COLO668 (cell line): ENCODE results near the gene ARVCF.

Source experiments
- DNase-seq: peaks from one replicate; lab custom pipeline; 2025; ENCODE audit not compliant: unreplicated experiment; lab: John Stamatoyannopoulos, UW

ARVCF gene

DNA sequence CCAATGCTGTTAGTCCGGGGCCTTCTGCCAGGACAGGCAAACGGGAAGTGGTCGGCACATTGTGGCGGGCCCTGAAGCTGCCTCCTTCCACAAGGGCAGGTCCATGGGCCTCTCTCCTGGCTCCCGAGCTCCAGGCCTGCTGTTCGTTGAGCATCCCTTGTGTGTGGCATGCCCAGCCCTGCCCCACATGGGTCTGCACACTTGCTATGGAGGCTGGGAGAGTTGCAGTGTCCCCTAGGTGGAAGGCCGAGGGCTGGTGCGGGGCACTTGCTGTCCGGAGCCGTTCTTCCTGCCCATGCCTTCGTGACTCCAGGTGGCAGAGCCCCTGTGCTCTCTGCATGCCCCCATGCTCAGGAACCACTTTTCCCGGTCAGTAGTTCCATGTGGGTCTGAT lies 37.4 kb upstream of the ARVCF start:
- no peak for DNase-seq

DNA sequence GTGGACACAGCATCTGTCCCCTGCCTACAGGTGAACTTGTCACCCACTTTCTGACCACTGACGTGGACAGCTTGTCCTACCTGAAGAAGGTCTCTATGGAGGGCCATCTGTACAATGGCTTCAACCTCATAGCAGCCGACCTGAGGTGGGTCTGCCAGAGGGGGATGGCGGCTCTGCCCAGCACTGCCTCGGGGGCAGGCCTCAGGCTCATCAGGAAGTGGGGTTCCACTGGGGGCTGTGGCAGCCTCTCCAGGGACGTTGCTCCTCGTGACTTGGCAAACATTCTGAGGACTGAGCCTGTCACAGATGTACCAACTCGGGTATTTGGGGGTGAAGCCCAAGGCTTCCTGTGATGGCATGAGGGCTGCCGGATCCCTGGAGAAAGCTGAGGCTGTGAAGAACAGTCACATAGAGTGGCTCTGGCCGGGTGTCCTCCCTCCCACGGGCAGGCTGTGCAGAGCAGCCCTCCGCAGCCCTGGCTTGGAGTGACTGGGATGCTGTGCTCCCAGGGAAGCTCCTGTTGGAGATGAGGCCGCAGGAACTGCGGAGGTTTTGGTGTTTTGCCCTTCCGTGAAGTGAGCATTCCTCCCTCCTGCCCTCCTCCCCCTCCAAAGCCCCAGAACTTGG lies 36.9 kb upstream of the ARVCF start:
- DNase-seq, result no peak

DNA sequence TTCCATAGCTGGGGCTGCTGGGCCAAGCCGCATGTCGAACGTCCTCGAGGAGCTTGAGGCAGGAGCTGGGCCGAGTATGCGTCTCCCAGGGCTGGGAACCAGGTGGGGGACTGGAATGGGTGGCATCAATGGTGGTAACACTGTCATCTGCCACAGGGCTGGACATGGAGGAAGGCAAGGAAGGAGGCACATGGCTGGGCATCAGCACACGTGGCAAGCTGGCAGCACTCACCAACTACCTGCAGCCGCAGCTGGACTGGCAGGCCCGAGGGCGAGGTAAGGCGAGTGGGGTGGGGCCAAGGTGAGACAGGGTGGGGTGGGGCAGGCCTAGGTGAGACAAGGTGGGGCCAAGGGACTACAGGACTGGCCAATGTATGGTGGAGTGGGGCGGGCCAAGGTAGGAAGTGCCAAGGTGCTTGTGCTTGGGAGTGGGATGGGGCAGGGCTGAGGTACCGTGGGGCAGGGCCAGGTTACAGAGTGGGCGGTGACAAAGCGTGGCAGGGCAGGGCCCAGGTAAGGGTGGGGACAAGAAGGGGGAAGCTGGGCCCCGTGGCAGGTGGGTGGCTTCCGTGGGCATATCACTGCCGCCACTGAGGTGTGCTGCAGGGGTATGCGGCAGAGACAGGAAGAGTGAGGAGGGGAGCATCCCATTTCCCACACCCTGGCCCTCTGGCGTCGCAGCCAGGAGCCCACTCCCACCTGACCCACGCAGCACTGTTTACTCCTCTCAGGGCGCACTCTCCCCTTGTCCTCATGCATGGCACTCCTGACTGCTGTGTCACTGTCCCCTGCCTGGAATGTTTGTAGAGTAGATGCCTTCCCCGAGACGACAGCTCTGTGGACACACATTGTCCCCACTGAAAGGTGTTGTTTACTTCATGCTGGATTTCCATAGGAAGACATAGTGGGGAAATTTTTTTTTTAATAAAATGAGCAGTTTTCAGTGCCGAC lies 36.0 kb upstream of the ARVCF start:
- DNase-seq, result no peak

DNA sequence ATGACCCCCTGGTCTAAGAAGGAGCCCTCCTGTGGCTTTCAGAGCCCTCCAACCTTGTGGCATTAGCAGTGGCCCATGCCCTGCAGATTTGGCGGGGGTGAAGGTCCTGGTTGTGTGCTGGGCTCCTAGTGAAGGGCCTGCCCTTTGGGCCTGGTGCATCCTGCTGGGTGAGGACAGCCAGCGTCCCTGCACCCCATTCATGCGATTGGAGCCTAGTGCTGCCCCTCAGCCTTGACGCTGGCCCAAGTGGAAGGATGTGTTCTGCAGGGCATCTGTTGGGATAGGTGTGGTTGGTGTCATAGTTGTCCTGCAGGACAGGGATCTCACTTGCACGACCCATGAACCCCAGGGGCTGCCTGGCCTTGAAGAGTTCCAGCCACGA lies 35.3 kb upstream of the ARVCF start:
- DNase-seq, result no peak

DNA sequence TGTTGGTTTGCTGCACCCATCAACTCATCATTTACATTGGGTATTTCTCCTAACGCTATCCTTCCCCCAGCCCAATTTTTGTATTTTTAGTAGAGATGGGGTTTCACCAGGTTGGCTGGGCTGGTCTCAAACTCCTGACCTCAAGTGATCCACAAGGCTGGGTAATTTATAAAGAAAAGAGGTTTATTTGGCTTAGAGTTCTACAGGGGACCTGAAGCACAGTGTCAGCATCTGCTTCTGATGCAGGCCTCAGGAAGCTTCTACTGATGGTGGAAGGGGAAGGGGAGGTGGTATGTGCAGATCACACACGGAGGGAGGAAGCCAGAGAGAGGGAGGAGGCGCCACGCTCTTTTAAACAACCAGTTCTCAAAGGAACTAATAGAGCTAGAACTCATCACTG lies 30.1 kb upstream of the ARVCF start:
- DNase-seq, result no peak

DNA sequence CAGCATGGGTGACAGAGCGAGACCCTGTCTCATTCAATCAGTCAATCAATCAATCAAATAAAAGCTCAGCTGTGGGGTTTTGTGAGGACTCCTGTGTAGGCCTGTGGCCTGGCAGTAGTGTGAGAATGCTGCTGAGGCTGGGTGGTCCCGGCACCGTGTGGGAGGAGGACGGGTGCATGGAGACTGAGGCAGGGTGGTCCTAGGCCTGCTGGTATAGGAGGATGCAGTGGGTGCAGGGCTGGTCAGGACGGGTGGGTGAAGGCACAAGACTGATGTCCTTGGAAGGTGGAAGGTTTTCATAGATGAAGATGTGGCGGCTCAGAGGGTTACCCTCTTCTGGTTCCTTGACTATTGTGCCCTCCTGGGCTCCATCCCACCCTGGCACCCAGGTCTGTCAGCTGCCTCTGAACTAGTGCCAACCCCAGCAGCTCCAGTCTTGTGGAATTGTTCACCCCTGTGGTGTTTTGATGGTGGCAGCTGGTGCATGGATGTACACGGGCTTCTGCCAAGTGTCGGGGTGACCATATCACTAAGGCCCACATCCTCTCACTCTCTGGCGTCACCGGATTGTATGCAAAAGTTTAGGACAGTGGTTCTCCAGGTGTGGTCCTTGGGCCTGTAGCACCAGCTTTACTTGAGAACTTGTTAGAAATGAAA lies 28.0 kb upstream of the ARVCF start:
- no peak for DNase-seq

DNA sequence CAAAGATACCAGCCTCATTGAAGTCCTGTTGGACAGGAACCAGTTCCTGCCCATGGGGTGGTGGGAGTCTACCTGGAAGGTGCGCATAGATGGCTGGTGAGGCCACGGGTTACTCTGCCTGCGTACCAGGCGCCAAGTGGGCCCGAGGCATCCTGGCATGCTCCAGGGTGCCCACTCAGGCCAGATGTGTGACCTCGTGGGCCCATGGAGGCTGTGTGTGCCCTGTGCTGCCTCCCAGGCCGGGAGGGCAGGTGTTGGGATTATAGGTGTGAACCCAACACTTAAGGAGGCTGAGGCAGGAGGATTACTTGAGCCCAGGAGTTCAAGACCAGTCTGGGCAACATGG lies 27.3 kb upstream of the ARVCF start:
- DNase-seq, result no peak

DNA sequence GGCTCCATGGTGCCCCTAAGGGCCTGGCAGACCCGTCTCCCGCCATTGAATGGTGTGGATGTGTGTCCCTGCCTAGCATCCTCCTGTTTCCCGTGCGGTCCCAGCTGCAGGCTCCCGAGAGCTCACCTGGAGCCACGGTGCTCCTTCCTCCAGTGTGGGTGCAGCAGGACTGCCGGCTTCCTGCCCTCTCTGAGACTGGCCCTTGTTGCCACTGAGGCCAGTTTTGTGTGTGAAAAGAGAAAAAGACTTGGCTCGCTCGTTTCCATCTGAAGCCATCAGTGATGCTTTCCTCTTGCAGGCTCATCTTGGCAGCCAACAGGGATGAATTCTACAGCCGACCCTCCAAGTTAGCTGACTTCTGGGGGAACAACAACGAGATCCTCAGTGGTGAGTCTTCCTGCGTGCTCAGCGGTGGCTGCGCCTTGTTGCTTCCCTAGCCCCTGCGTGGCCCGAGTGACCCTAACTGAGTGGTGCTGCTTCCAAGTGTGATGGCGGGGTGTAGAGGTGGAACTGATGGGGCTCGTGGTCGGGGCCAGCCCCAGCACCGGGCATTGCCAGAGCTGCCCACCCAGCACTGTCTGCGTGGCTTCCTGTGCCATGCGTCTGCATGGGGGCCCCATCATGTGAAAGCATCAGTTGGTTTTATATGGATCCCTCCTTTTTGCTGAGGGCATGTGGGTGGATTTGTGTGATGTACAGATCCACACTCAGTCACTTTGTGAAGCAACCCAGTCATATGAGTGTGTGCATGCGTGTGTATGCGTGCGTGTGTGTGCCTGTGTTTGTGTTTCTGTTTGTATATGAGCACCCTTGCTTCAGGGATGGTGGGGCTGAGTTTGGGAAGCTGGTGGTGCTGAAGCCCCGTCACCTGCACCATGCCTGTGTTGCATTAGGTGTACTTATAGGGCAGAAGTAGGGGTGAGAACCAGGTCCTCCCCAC lies 26.7 kb upstream of the ARVCF start:
- DNase-seq, result no peak

DNA sequence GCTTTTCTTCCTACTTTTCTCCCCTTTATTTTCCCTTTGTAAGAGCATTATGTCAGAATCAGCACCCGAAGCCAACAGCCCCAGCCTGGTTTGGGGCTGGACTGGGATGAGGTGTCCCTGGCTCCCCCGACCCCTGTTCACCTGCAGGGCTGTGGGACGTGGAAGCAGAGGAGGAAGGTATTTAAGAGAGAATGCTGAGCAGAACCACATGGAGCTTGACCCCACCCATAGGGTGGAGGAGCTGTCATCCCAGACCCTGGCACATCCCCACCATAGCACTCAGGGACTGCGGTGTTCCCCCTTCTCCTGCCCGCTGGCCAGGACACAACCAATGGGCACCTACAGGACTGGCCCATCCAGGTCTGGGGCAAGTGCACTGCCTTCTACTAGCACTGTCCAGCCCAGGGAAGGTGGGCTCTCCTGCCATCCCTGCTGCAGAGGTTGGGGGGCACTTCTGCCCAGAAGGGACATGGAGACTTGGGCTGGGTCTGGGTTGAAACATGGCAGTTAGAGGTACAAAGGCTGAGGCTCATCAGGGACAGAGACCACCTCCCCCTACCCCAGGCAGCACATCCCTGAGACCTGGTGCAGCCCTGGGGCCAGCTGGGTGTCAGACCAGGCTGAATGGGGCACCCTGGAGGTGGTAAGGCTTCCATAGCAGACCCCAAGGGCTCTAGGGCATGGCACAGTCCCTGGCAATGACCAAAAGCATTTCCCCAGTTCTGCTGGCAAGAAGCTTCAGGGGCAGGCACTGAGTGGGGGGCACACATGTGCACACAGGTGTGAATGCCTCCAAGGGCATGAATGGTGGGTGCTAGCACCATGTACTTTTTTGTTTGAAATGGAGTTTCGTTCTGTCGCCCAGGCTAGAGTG lies 23.9 kb upstream of the ARVCF start:
- DNase-seq, result no peak

DNA sequence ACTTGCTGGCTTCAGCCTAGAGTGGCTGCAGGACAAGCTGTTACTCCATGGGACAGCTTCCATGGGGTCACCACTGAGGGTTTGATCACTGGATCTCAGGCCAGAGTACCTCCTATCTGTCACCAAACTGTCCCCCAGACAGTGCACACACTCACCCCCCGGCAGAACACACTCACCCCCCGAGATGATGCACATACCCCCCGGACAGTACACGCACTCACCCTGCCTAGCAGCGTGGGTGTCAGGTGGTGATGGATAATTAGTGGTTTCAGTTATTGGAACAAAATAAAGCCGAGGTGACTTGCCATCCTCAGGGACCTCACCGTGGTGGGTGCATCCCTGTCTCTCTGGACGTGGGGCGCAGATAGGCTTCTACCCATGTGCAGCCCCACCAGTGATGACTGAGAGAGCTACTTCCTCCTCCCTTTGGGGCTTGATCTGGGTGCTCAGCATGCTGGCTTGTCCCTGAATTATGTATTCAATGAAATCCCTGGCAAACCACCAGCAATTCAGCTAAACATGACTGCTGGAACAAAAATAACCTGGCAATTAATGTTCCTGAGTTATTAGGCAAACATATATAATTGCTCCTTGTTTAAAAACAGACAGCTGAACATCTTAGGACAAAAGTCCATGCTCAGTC lies 23.2 kb upstream of the ARVCF start:
- no peak for DNase-seq

DNA sequence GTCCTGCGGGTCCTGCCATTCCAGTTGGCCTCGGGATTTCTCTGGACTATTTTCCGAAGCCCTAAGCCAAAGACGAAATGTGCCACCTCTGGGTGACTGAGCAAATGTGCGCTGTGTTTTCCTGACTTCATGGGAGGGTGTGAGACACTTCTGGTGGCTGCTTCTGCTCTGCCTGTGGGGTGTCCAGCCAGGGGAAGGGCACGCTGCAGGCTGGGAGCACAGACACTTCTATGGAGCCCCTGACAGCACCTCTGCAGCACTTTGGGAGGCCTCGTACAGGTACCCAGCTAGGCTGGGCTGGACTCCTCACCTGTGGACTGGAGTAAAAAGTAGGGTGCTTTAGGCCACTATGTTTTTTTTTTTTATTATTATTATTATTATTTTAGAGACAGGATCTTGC lies 22.0 kb upstream of the ARVCF start:
- DNase-seq, result no peak

DNA sequence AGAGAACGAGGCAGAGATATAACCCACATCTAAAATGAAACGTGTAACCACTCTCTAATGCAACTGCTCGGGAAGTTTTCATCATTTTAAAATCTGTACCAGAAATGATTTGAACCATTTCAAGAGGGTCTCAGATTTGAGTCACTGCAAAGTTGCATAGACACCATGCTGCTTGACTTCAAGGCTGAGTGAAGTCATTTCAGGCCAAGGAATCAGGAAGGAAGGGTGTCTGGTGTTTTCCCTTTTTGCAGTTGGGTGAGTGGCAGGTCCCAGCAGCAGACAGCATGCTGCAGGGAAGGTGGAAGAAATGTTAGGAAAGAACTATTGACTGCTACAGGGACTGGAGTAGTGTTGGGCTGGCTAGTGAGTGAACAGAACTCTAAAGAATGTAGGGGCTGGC lies 20.8 kb upstream of the ARVCF start:
- DNase-seq, result no peak

DNA sequence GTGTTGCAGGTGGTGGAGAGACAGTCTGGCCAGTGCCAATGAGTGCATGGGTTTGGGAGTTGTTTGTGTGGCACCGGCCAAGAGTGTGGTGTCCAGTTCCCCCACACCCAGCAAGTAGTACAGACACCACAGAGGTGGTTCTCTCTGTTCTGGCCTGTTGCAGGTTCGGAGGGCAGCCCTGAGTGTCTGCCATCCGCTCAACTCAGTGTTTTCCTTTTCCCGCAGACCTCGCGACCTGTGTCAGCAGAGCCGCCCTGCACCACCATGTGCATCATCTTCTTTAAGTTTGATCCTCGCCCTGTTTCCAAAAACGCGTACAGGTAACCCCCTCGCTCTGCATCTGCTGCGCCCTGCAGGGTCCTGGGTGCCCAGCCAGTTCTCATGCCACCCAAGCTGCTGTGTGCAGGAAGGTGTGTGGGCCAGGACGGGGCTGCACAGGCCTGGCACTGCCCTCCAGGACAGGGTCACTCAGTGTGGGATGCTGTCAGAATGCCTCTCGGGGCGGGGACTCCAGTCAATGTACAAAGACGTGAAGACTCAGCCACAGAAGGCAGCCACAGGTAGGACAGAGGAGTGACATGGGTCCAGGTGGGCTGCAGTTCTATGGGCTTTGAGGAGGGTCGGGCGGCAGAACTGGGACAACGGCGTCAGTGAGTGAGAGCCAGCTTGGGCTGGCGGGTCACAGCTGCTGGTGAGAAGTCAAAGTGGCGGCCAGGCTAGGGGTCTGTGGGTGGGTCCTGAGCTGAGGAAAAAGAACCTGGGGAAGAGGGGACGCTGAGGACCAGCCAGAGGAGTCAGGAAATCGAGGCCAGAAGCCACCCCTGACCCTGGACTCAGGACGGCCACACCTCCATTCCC lies 20.1 kb upstream of the ARVCF start:
- DNase-seq, result no peak

DNA sequence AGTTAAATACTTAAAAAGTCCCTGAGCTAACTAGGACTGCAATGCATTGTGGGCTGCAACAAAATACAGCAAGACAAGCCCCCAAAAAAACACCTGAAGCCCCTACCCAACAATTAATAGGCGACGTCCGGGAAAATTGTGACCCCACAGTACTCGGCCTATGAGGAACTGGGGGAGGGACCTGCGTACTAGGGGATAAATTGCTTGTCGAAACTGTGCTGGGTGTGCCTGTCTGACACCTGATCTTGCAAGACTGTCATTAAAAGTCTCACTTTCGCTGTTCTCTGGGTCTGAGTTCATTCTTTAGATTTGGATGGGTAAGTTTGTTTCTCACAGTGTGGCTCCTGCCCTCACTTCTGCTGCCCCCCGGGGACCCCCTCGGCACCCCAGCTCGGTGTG lies 19.5 kb upstream of the ARVCF start:
- no peak for DNase-seq

DNA sequence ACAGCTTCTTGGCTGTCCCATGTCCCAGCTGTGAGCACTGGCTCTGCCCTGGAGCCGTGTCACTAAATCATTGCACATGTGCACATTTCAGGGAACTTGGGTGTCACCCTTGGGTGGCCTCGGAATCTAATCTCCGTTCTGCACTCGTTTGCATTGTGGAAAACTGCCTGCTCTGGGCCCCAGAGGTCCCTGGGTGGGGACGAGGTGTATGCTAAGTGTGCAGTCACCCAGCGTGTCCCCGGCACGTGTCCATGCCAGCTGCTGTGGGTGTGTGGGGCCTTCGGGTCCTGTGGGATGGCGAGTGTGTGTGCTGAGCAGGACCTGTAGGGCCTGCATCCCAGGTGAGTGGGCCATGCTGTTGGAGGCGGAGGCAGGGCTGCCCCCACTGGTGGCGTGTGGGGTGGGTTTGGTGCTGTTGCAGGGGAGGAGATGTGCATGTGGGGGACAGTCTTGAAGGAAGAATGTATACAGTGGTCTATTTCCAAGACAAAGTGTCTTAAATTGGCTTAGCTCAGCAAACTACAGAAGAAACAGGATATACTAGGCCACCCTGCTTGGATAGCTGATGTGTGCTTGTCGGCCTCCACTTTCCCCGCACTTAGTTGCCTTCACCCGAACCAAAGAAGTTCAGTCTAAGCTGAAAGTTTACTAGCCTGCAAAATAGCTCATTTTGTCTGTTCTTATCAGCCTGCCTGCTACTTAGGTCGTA lies 18.9 kb upstream of the ARVCF start:
- DNase-seq, result no peak

DNA sequence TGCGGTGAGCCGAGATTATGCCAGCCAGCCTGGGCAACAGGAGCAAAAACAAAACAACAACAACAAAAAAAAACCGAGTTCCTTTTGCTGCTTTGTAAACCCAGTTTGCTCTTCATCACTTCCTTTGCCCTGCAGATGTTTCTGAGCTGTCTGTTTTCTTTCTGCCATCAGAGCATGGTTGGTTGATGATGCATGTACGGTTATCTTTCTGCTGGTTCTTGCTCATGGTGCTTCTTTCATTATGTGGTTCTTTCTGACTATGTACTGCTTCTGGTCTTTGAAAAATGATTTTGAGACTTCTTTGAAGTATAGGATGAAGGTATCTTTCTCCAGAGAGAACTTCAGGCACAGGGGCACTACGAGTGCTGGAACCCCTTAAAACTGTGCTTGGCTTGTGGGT lies 17.5 kb upstream of the ARVCF start:
- no peak for DNase-seq

DNA sequence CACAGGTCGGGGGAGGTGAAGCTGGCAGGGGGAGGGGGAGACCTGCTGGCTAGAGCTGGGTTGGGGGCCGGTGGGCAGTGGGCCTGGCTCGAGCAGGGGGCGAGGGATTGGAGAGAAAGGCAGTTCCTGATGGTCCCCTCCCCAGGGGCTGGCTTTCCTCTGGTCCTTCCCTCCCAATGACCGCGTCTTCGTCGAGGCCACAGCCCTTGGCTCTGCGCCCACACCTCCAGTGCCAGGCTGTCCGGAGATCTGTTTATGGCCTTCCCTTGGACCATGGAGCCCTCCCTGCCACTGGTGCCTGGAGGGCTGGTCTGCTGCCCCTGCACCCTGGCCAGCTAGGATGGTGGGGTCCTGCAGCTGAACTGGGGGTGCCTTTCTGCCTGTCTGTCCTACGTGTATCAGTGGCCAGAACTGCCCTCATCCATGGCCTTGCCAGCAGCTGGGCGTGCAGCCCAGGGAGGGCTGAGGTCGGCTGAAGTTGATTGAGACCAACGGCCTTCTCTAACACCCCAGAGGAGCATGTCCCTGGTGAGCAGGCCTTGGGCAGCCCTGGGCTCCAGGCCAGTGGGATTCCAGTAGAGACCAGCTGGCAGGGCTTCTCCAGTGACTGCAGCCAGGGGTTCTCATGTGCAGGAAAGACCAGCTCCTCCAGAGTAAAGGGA lies 16.6 kb upstream of the ARVCF start:
- no peak for DNase-seq
